Liver (tissue), 9 donors: ENCODE measurements around the gene CDKN2C. TPM values are rescaled to one million over a fixed set of nuclear protein-coding genes. Genes with fewer than 3 reads are reported as not detected.

Experiments
- DNase-seq: peaks from one replicate; pipeline ENCODE4 v3.0.0-alpha.2; 2017; ENCODE audit warnings: low spot score
- H3K27ac ChIP-seq, 2 donors: one replicate each; pipeline ENCODE4 v1.7.0; 2013; ENCODE audit warnings: inconsistent platforms in 2 of 2, low read length in 2 of 2, control low read depth in 1 of 2, low read depth in 1 of 2, mild to moderate bottlenecking in 1 of 2
- H3K27me3 ChIP-seq, 4 donors: one replicate each; pipeline versions ENCODE4 v1.6.1 to v1.7.0; 2013; ENCODE audit warnings: low read length in 3 of 4, inconsistent platforms in 1 of 4, mild to moderate bottlenecking in 1 of 4, moderate library complexity in 1 of 4; ENCODE audit not compliant: control insufficient read depth in 4 of 4, insufficient read depth in 4 of 4
- H3K36me3 ChIP-seq, 4 donors: one replicate each; pipeline versions ENCODE4 v1.6.1 to v1.7.0; 2013; ENCODE audit warnings: low read length in 3 of 4, mild to moderate bottlenecking in 3 of 4, low read depth in 1 of 4, moderate library complexity in 1 of 4; ENCODE audit not compliant: control insufficient read depth in 4 of 4, insufficient read depth in 3 of 4
- H3K4me1 ChIP-seq, 4 donors: one replicate each; pipeline versions ENCODE4 v1.6.1 to v1.7.0; 2013; ENCODE audit warnings: low read length in 3 of 4, mild to moderate bottlenecking in 3 of 4, moderate library complexity in 1 of 4; ENCODE audit not compliant: control insufficient read depth in 4 of 4, insufficient read depth in 4 of 4
- H3K4me3 ChIP-seq, 3 donors: one replicate each; pipeline versions ENCODE4 v1.6.1 to v1.7.0; 2013; ENCODE audit warnings: low read length in 3 of 3, control low read depth in 1 of 3, low read depth in 1 of 3, mild to moderate bottlenecking in 1 of 3
- H3K9ac ChIP-seq, 2 donors: one replicate each; pipeline ENCODE4 v1.7.0; 2013; ENCODE audit warnings: low read length in 2 of 2, mild to moderate bottlenecking in 2 of 2, moderate library complexity in 2 of 2, control low read depth in 1 of 2, low read depth in 1 of 2
- H3K9me3 ChIP-seq, 4 donors: one replicate each; pipeline versions ENCODE4 v1.6.1 to v1.7.0; 2013; ENCODE audit warnings: low read length in 3 of 4; ENCODE audit not compliant: control insufficient read depth in 4 of 4
- ATF3 ChIP-seq: IDR thresholded peaks from 2 replicates; pipeline ENCODE4 v1.6.1; 2016; ENCODE audit warnings: antibody characterized with exemption
- CTCF ChIP-seq: fragments of 150-350 bp; IDR thresholded peaks from 2 replicates; pipeline ENCODE4 v1.5.1; 2017; ENCODE audit warnings: improper control_type of control experiment, low read depth, low read length; ENCODE audit not compliant: missing input control
- EGR1 ChIP-seq, 2 donors: IDR thresholded peaks; 2 replicates each; pipeline ENCODE4 v1.6.1; 2016 to 2018; ENCODE audit warnings: antibody characterized with exemption in 2 of 2, low read depth in 2 of 2
- FOXA1 ChIP-seq: IDR thresholded peaks from 2 replicates; pipeline ENCODE4 v1.6.1; 2016; ENCODE audit warnings: antibody characterized with exemption
- FOXA2 ChIP-seq: IDR thresholded peaks from 2 replicates; pipeline ENCODE4 v1.6.1; 2016; ENCODE audit warnings: antibody characterized with exemption
- GABPA ChIP-seq, 2 donors: IDR thresholded peaks in 1 of 2; conservative IDR thresholded peaks in 1 of 2; 2 replicates each; pipeline ENCODE4 v1.6.1; 2016; ENCODE audit warnings: antibody characterized with exemption in 2 of 2, mild to moderate bottlenecking in 1 of 2, moderate library complexity in 1 of 2
- HNF4A ChIP-seq, 2 donors: conservative IDR thresholded peaks; 2 replicates each; pipeline ENCODE4 v1.6.1; 2016; ENCODE audit warnings: antibody characterized with exemption in 2 of 2, mild to moderate bottlenecking in 2 of 2
- HNF4G ChIP-seq: IDR thresholded peaks from 2 replicates; pipeline ENCODE4 v1.6.1; 2016; ENCODE audit warnings: antibody characterized with exemption
- JUND ChIP-seq, 2 donors: IDR thresholded peaks; 2 replicates each; pipeline ENCODE4 v1.6.1; 2016; ENCODE audit warnings: antibody characterized with exemption in 2 of 2
- MAX ChIP-seq: IDR thresholded peaks from 2 replicates; pipeline ENCODE4 v1.6.1; 2016; ENCODE audit warnings: antibody characterized with exemption
- NR2F2 ChIP-seq: IDR thresholded peaks from 2 replicates; pipeline ENCODE4 v1.6.1; 2016; ENCODE audit warnings: antibody characterized with exemption
- RAD21 ChIP-seq, 2 donors: IDR thresholded peaks; 2 replicates each; pipeline ENCODE4 v1.6.1; 2016; ENCODE audit warnings: antibody characterized with exemption in 2 of 2, mild to moderate bottlenecking in 2 of 2
- REST ChIP-seq: IDR thresholded peaks from 2 replicates; pipeline ENCODE4 v1.6.1; 2016; ENCODE audit warnings: antibody characterized with exemption, mild to moderate bottlenecking
- RXRA ChIP-seq, 2 donors: IDR thresholded peaks; 2 replicates each; pipeline ENCODE4 v1.6.1; 2017 to 2018; ENCODE audit warnings: antibody characterized with exemption in 2 of 2, mild to moderate bottlenecking in 1 of 2
- SP1 ChIP-seq: IDR thresholded peaks from 2 replicates; pipeline ENCODE4 v1.6.1; 2018; ENCODE audit warnings: antibody characterized with exemption, mild to moderate bottlenecking
- TAF1 ChIP-seq: conservative IDR thresholded peaks from 2 replicates; pipeline ENCODE4 v1.6.1; 2016; ENCODE audit warnings: antibody characterized with exemption, mild to moderate bottlenecking
- YY1 ChIP-seq: IDR thresholded peaks from 2 replicates; pipeline ENCODE4 v1.6.1; 2016; ENCODE audit warnings: antibody characterized with exemption, mild to moderate bottlenecking
- ZBTB33 ChIP-seq: IDR thresholded peaks from 2 replicates; pipeline ENCODE4 v1.6.1; 2016; ENCODE audit warnings: antibody characterized with exemption
- WGBS: extraction: QIAGEN DNeasy Blood & Tissue Kit; methylation state at CpG from one replicate; pipeline ENCODE4 v1.1.7; 2013; 5-methylcytosine and 5-hydroxymethylcytosine counted together
- polyA plus RNA-seq, 2 donors: library from polyadenylated mRNA; stranded (reverse) in 1 of 2; unstranded in 1 of 2; fragments of 200-250 nt in 1 of 2; fragments of >200 nt in 1 of 2; fragmentation: Nextera tagmentation in 1 of 2; extraction: Ambion mirVana in 1 of 2; gene quantifications; one replicate each; pipeline versions ENCODE4 v1.2.1 to v1.2.3, GENCODE V29; 2013 to 2015
- total RNA-seq, 2 donors: library from RNA; depleted of rRNA; stranded (reverse); fragments of >200 nt; gene quantifications; one replicate each; pipeline ENCODE4 v1.2.3, GENCODE V29; 2014
- donor health status: healthy.
- donor health status: healthy.
- donor health status: healthy.
- donor health status: healthy.
- donor health status: healthy.

The CDKN2C gene
- total and polyA plus RNA-seq, 4 donors = 1.9 to 27.4 (median 4.2) TPM

- Histone ChIP-seq H3K9ac (no peak overlapping the region), H3K4me1 (peaks cover 2 to 20% (median 13%) of the 10 kb centered on the region in 4 donors), H3K9me3 (no peaks in the 10 kb centered on the region), H3K27me3 (no peaks in the 10 kb centered on the region), H3K36me3 (no peaks in the 10 kb centered on the region), H3K27ac (no peak overlapping the region), H3K4me3 (no peak overlapping the region)
- 82% methylated on average over 1 of the region's 1 CpG for WGBS
- TF ChIP-seq EGR1 (IDR thresholded peaks at IDR 0.05; ENCODE audit: low read depth in 2 of 2) = no peak
- TF ChIP-seq ATF3 = no peak
- no peak for TF ChIP-seq REST
- no peak for TF ChIP-seq HNF4G
- no peak for TF ChIP-seq NR2F2
- no peak for TF ChIP-seq JUND (IDR thresholded peaks at IDR 0.05)
- TF ChIP-seq TAF1 = no peak
- no peak for TF ChIP-seq RAD21 (IDR thresholded peaks at IDR 0.05)
- TF ChIP-seq CTCF = no peak
- no peak for TF ChIP-seq GABPA (IDR thresholded peaks at IDR 0.05 in 1 of 2, conservative IDR thresholded peaks at IDR 0.05 in 1 of 2)
- no peak for TF ChIP-seq MAX
- TF ChIP-seq RXRA (IDR thresholded peaks at IDR 0.05) = no peak
- TF ChIP-seq YY1 = no peak
- TF ChIP-seq ZBTB33 = no peak
- TF ChIP-seq SP1 = no peak
- TF ChIP-seq FOXA2 = no peak
- no peak for DNase-seq
Observed at GRCh38 chr1:50972766-50973165, 2.7 kb downstream of the CDKN2C start.

GRCh38 chr1:50973255-50973654, 3.2 kb downstream of the CDKN2C start:
- H3K4me1 ChIP-seq = peaks cover 2 to 20% (median 13%) of the 10 kb centered on the region in 4 donors
- H3K9me3 ChIP-seq = no peaks in the 10 kb centered on the region

More at GRCh38 chr1:50973255-50973654, 3.2 kb downstream of the CDKN2C start:
- WGBS = 96% methylated on average over 1 of the region's 1 CpG
- Histone ChIP-seq H3K9ac (no peak overlapping the region), H3K36me3 (no peaks in the 10 kb centered on the region), H3K27ac (no peak overlapping the region), H3K27me3 (no peaks in the 10 kb centered on the region), H3K4me3 (no peak overlapping the region)
- TF ChIP-seq RXRA (IDR thresholded peaks at IDR 0.05) (no peak), MAX (no peak), NR2F2 (no peak), FOXA2 (no peak), TAF1 (no peak), ATF3 (no peak), HNF4A (conservative IDR thresholded peaks at IDR 0.05) (no peak), RAD21 (IDR thresholded peaks at IDR 0.05) (no peak), SP1 (no peak), JUND (IDR thresholded peaks at IDR 0.05) (no peak), HNF4G (no peak), CTCF (no peak), FOXA1 (no peak)
- DNase-seq = no peak
